DMS53 (cell line): ENCODE results near the gene ANKMY1.

Experiments
- DNase-seq: peaks from one replicate; lab custom pipeline; 2025; lab: John Stamatoyannopoulos, UW

The ANKMY1 gene

GRCh38 chr2:240447934-240448333 lies 109.9 kb downstream of the ANKMY1 start:
- DNase-seq: peak; percentile 33

DNA sequence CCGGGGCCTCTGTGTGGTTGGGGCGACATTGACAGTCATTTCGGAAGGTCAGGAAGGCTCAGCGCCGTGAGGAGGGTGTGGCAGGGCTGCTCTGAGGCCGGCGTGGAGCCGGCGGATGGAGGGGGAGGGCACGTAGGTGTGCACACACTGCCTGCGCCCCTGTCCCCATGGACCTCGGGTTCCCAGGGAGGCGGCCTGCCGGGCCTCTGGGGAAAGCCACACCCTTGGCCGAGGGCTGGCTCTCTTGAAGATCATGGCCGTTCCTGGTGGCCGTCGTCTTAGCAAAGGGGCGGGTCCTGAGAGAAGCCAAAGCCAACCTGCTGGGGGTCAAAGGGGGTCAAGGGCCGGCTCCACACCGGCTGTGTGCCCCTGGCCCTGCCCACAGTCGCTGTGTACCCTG lies 110.5 kb downstream of the ANKMY1 start:
- no peak for DNase-seq

- DNase-seq: no peak
Measured at GRCh38 chr2:240446664-240447175, 111.1 kb downstream of the ANKMY1 start.

DNA sequence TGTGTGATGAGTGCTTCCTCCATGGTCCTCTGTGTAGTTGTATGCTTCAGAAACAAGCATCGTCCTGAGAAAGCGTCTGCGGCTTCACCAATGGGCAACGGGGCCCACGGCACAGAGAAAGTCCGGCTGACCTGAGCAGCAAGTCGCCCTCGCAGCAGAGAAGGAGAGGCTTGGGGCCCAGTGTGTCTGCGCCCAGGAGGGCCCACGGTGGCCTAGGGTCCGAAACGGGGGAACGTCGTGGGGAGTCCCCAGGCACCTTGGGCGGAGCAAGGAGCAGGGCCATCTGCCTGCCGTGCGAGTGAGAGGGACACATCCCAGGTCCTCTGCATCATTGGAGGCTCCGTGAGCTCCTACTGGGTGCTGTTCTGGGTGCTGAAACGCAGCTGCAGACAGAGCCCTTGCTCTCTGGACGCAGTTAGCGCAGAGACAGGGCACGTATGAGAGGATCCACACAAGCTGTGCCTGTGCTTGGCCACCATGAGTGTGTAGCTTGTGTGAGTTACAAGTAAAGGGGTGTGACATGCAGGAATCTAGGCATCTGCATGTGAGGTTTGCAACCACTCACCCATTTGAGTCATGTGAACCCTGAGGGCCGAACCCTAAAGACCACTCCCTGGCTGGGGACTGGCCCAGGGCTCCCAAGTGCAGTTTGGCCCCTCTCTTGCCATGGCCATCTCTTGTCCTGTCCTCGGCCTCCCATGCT lies 111.7 kb downstream of the ANKMY1 start:
- no peak for DNase-seq

GRCh38 chr2:240444464-240444863 lies 113.3 kb downstream of the ANKMY1 start:
- no peak for DNase-seq

DNA sequence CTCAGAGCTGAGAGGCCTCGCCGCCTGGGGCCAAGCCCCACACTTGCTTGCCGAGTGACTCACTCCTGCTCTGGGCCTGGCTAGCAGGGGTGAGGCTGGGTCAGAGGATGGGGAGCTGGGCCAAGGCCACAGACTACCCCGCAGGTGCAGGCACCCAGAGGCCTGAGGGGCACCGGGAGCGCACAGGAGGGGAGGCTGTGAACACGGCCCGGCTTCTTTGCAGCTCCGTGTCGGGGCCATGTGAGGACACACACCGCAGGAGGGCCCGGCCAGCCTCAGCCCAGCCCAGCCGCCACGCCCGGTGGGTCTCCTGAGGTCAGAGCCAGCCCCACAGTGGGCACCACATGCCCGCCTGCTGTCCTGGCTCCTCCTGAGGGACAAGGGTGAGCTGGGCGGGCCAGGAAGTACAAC lies 113.9 kb downstream of the ANKMY1 start:
- no peak for DNase-seq

GRCh38 chr2:240442891-240443715 lies 114.7 kb downstream of the ANKMY1 start:
- DNase-seq: no peak

DNA sequence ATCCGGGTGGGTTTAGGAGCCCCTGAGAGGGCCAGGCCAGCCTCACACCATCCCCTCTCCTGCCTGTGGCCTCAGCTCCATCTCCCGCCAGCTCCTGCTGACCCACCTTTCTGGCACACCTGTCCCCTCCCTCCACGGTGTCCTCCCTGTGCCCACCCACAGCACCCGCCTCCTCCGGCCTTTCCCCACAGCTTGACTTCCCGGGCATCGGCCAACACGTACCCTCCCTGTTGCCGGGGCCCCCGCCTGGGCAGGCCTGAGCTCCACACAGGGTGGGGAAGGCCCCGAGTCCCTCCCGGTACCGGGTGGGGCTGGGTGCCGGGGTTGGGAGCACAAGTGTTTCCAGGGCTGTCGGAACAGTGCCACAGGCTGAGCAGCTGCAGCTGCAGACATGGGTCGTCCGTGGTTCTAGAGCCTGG lies 115.8 kb downstream of the ANKMY1 start:
- no peak for DNase-seq

DNA sequence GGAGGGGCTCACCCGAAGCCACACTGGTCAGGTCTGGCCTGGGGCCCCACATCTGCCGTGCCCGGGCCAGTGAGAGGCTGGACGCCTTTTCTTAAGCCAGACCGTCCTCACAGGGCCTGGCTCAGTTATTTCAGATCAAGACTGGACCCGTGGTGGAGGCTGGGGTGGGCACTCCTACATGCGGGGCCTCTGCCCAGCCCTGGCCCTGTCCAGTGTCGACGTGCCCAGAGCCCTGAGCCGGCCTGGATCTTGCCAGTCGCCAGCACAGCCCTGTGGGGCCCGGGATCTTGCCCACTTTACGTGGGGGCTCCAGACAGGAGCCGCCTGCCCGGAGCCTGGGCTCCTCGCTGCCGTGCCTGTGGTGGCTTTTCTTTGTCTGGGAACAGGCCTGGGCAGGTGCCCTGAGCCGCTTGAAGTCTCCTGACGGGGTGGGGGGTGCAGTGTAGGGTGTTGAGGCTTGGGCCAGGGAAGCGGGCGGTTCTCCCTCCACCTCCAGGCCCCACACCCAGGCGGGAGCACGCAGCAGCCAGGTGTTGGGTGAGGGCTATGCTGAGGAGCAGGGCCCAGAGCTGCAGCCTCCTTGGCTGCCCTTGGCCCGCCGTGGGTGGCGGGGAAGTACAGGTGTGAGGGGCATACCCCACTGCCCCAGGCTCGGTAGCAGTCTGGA lies 116.3 kb downstream of the ANKMY1 start:
- DNase-seq: no peak

- no peak for DNase-seq
Measured at GRCh38 chr2:240440704-240441320, 117.0 kb downstream of the ANKMY1 start.

GRCh38 chr2:240440251-240440650 lies 117.5 kb downstream of the ANKMY1 start:
- no peak for DNase-seq

DNA sequence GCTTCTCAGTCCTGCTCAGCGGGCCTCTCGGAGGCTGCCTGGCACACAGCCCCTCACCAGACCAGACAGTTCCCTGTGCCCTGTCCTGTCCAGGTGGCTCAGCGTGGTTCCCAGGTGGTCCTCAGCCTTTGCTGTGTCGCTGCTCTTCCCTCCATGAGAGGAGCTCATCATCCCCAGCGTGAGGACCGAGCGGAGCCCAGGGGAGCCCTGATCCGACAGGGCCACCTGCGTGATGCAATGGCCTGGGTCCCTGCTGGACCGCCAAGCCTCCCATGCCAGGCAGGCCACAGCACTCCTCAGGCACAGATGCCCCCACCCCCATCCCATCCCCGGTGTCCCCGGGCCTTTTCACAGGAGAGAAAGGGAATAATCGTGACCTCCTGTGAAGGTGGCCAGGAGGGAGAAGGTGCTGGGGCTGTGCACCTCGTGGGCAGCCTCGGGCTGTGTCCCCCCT lies 118.1 kb downstream of the ANKMY1 start:
- DNase-seq: no peak

- DNase-seq: no peak
Measured at GRCh38 chr2:240438810-240439697, 118.7 kb downstream of the ANKMY1 start.

- DNase-seq: peak; percentile 63
Measured at GRCh38 chr2:240437861-240438809, 119.7 kb downstream of the ANKMY1 start.

GRCh38 chr2:240437551-240437860 lies 120.3 kb downstream of the ANKMY1 start:
- DNase-seq: no peak

- DNase-seq: no peak
Measured at GRCh38 chr2:240436683-240437550, 120.9 kb downstream of the ANKMY1 start.

DNA sequence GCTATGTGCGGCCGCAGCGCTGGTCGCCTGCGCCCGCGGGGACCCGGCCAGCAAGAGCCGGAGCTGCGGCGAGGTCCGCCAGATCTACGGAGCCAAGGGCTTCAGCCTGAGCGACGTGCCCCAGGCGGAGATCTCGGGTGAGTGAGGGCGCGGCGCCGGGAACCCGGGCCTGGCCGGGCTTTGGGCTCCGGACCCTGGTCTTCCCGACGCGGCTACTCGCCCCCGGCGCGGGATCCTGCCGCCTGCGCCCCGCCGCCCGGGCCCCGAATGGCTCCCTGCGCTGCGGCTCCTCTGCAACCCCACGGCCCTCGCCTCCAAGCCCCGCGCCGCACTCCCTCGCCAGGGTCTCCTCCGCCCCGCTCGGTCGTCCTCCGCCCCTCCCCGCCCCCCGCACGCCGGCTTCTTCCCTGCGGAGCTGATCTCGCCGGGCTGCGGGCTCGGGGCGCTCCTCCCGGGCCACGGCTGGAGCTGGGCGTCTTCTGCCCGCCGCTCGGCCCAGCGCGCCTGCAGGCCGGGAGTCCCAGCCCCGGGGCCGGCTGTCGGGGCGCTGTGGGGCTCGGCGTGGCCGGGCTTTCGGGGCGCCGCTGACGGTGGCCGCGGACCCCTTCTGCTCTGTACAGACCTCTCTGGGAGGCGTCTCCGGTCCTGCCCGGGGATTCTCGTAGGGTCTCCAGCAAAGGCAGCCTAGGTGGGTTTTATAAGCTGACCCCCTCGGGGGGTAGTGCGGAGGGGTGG lies 121.7 kb downstream of the ANKMY1 start:
- peak; percentile 48 for DNase-seq

GRCh38 chr2:240435457-240435947 lies 122.3 kb downstream of the ANKMY1 start, which contains the start of gene GPC1:
GPC1 (plus strand) TSS chr2:240435663; CDS start chr2:240435919, 256 bp downstream.
- DNase-seq: peak; percentile 48
